ENCODE results near the gene PPP1R3D. TPM values are rescaled to one million over a fixed set of nuclear protein-coding genes. Genes with fewer than 3 reads are reported as not detected.
A peak's percentile ranks its signal among the peaks of the same experiment; 100 is the strongest.

The PPP1R3D gene
- total RNA-seq, 1 experiment from 2014 or later, result 4.9 TPM

DNA sequence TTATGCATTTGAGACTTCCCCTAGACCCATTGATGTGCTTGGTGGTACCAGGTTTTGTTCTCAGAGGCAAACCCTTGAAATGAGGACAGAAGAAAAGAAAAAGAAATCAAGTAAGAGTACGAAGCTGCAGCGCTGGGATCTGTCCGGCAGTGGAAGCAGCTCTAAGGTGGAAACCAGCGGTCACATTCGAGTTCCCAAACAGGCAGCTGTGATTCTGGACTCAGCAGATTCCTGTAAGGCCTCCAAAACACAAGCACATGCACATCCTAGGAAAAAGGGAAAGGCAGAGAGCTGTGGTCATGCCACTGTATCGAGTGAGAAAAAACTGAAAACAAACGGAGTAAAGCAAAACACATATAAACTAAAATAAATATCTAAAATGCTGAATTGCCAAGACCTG, 4.6 kb upstream of the PPP1R3D start:
- Histone ChIP-seq H3K36me3 (ENCODE audit: insufficient read depth, low read length, poor library complexity, severe bottlenecking) (peaks cover 28% of the 10 kb centered on the region), H3K27me3 (replicated peaks; ENCODE audit: insufficient read depth, low read depth, low read length, poor library complexity) (no peaks in the 10 kb centered on the region), H3K4me1 (ENCODE audit: insufficient read depth, low read length, poor library complexity, severe bottlenecking) (peaks cover 20% of the 10 kb centered on the region), H3K4me3 (ENCODE audit: low read depth, low read length, poor library complexity, severe bottlenecking) (no peak overlapping the region), H3K9me3 (ENCODE audit: low read depth, low read length, poor library complexity, severe bottlenecking) (no peaks in the 10 kb centered on the region), H3K27ac (ENCODE audit: low read depth, low read length, poor library complexity, severe bottlenecking) (no peak overlapping the region)
- TF ChIP-seq, protein P1, sequence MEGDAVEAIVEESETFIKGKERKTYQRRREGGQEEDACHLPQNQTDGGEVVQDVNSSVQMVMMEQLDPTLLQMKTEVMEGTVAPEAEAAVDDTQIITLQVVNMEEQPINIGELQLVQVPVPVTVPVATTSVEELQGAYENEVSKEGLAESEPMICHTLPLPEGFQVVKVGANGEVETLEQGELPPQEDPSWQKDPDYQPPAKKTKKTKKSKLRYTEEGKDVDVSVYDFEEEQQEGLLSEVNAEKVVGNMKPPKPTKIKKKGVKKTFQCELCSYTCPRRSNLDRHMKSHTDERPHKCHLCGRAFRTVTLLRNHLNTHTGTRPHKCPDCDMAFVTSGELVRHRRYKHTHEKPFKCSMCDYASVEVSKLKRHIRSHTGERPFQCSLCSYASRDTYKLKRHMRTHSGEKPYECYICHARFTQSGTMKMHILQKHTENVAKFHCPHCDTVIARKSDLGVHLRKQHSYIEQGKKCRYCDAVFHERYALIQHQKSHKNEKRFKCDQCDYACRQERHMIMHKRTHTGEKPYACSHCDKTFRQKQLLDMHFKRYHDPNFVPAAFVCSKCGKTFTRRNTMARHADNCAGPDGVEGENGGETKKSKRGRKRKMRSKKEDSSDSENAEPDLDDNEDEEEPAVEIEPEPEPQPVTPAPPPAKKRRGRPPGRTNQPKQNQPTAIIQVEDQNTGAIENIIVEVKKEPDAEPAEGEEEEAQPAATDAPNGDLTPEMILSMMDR (conservative IDR thresholded peaks at IDR 0.05; ENCODE audit: low read depth, low read length), result no peak
- no peak for TF ChIP-seq EZH2 (IDR thresholded peaks at IDR 0.05; ENCODE audit: borderline replicate concordance, low read depth, low read length, poor library complexity, severe bottlenecking)
- intact Hi-C loops (cut with micrococcal nuclease; ENCODE audit: unreplicated experiment), result no loop called here
- POLR2A ChIA-PET (ENCODE audit: low non-redundant PET), result no interaction called here
- no peak for DNase-seq (ENCODE audit: low spot score)
- CTCF ChIA-PET, result no interaction called here
- BruUV-seq (replicated peaks), result no TSS peak

DNA sequence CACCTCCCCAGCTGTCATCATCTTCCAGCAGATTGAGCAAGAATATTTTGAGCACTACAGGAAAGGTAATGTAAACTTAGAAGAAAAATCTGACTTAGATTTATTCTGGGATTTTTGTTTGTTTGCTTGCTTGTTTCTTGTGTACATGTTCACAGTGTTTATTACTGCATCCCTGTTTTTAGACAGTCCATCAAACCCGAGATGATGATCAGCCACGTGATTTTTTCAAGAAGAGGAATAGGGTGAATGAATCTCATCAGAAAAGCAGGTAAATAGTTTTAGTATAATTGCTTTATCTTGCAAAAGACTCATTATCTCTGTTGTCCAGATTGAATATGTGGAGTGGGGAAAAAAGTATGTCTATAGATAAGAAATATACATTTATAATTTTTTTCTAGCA, 2.1 kb upstream of the PPP1R3D start:
- TF ChIP-seq, protein P1 (conservative IDR thresholded peaks at IDR 0.05; ENCODE audit: low read depth, low read length), result no peak
- no peak for TF ChIP-seq EZH2 (IDR thresholded peaks at IDR 0.05; ENCODE audit: borderline replicate concordance, low read depth, low read length, poor library complexity, severe bottlenecking)
- BruUV-seq (replicated peaks), result no TSS peak
- POLR2A ChIA-PET (ENCODE audit: low non-redundant PET), result no interaction called here
- Histone ChIP-seq H3K27me3 (replicated peaks; ENCODE audit: insufficient read depth, low read depth, low read length, poor library complexity) (no peaks in the 10 kb centered on the region), H3K4me3 (ENCODE audit: low read depth, low read length, poor library complexity, severe bottlenecking) (no peak overlapping the region), H3K4me1 (ENCODE audit: insufficient read depth, low read length, poor library complexity, severe bottlenecking) (peaks cover 35% of the 10 kb centered on the region), H3K27ac (ENCODE audit: low read depth, low read length, poor library complexity, severe bottlenecking) (no peak overlapping the region), H3K9me3 (ENCODE audit: low read depth, low read length, poor library complexity, severe bottlenecking) (no peaks in the 10 kb centered on the region), H3K36me3 (ENCODE audit: insufficient read depth, low read length, poor library complexity, severe bottlenecking) (peaks cover 28% of the 10 kb centered on the region)
- no peak for DNase-seq (ENCODE audit: low spot score)
- CTCF ChIA-PET, result no interaction called here
- intact Hi-C loops (cut with micrococcal nuclease; ENCODE audit: unreplicated experiment), result no loop called here

DNA sequence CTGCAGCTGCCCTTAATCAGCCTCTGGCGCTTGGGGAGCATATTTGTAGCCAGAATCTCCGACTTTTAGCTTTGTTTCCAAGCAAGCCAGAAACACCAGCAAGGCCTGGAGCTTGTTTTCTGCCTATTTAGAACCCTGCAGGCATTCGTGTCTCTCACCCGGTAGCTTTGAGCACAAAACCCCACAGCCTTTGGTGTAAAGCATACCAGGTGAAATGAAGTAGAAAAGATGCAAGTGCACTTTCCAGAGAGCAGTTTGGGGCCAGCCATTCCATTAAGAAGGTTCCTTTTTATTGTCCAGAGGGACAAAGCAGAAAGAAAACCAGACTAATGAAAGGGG, 820 bp upstream of the PPP1R3D start:
- peaks cover 28% of the 10 kb centered on the region for H3K36me3 ChIP-seq (ENCODE audit: insufficient read depth, low read length, poor library complexity, severe bottlenecking)
- no peaks in the 10 kb centered on the region for H3K9me3 ChIP-seq (ENCODE audit: low read depth, low read length, poor library complexity, severe bottlenecking)
- peak overlapping the region; percentile 94 for H3K27ac ChIP-seq (ENCODE audit: low read depth, low read length, poor library complexity, severe bottlenecking)
- BruUV-seq (replicated peaks), result no TSS peak
- no peaks in the 10 kb centered on the region for H3K27me3 ChIP-seq (replicated peaks; ENCODE audit: insufficient read depth, low read depth, low read length, poor library complexity)
- ChIA-PET POLR2A (ENCODE audit: low non-redundant PET) (no interaction called here), CTCF (no interaction called here)
- peaks cover 25% of the 10 kb centered on the region for H3K4me1 ChIP-seq (ENCODE audit: insufficient read depth, low read length, poor library complexity, severe bottlenecking)
- intact Hi-C loops (cut with micrococcal nuclease; ENCODE audit: unreplicated experiment), result no loop called here
- no peak for DNase-seq (ENCODE audit: low spot score)
- no peak for TF ChIP-seq EZH2 (IDR thresholded peaks at IDR 0.05; ENCODE audit: borderline replicate concordance, low read depth, low read length, poor library complexity, severe bottlenecking)
- TF ChIP-seq, protein P1 (conservative IDR thresholded peaks at IDR 0.05; ENCODE audit: low read depth, low read length), result no peak
- H3K4me3 ChIP-seq (ENCODE audit: low read depth, low read length, poor library complexity, severe bottlenecking), result peak overlapping the region; percentile 83

Data from A673 (cell line).